Motor neuron (in vitro differentiated cells): ENCODE measurements around the gene CCR5AS.
"Not testable (repeated sequence)": the region's sequence is repeated elsewhere in the genome, so short reads cannot be mapped to it uniquely, and the experiment has no call there.

Experiments used
- ATAC-seq, 8 experiments: fragments of 200-7000 bp; cut with Tn5 transposase; replicated peaks in 6 of 8; 2 replicates each; pipeline ENCODE4 v1.8.0; 2021; ENCODE audit warnings: mild to moderate bottlenecking in 8 of 8, moderate library complexity in 8 of 8
- H3K27ac ChIP-seq, 2 donors: fragments of 250-450 bp; sonication (Bioruptor Pico); 2 replicates each; pipeline ENCODE4 v1.9.0; 2021; ENCODE audit warnings: antibody characterized with exemption in 2 of 2, mild to moderate bottlenecking in 2 of 2, moderate library complexity in 1 of 2
- H3K4me1 ChIP-seq, 2 donors: fragments of 250-450 bp; sonication (Bioruptor Pico); replicated peaks in 1 of 2; 2 replicates each; pipeline ENCODE4 v1.6.1; 2021; ENCODE audit warnings: antibody characterized with exemption in 2 of 2, mild to moderate bottlenecking in 2 of 2, moderate library complexity in 1 of 2
- H3K4me3 ChIP-seq, 5 donors: fragments of 250-450 bp; sonication (Bioruptor Pico); 2 replicates each; pipeline ENCODE4 v1.9.0; 2021; ENCODE audit warnings: antibody characterized with exemption in 5 of 5, mild to moderate bottlenecking in 5 of 5, moderate library complexity in 4 of 5
- WGBS, 10 experiments: fragments of 450-650 bp; shearing (Covaris generic); methylation state at CpG; one replicate each; pipeline ENCODE4 v1.0.0; 2022; 5-methylcytosine and 5-hydroxymethylcytosine counted together
- in situ Hi-C, 9 experiments: fragments of 400-800 bp; cut with MboI; loops; one replicate each; pipeline ENCODE4 v1.15.0; 2021; ENCODE audit warnings: low sequenced_read_pairs in 9 of 9, low pct_unique_long_range_greater_than_20kb in 2 of 9; ENCODE audit not compliant: unreplicated experiment in 9 of 9

The CCR5AS gene

DNA sequence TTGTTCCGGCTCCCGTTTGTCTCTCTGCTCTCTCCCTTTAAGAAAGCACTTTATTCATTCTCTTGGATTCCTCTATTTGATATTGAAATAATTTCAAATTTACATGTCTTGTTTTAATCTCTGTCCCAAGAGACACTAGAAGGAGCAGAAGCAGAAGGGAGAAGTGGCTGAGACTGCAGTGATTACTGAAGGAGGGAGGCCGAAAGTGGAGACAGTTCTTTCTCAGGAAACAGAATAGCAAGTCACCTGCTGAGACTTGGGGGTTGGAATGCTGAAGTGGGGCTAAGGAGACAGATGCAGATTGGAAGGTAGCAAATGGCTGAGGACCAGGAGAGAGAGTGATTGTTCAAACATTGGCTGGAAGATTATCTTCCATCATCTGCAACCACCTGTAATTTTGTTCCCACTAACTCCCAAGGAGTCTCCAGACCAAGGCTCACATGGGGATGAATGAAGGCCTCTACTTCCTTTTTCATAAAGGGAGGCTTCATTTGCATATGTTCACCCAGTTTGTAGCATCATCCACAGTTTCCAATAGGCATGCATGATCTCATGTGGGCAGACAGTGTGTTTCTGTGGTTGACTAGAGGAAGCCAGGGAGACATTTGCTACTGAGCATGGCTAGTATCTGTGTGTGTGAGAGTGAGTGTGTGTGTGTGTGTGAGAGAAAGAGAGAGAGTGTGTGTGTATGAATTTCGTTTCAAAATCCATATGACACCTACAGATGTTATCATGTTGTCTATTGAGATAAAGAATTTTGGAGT lies 33.8 kb upstream of the CCR5AS start:
- in situ Hi-C loops = no loop called here
- WGBS, 10 experiments = 0 to 100% (median 60%) methylated on average over 1 to 4 of the region's 4 CpGs; no CpG with 5 or more reads in 1 of the 10 experiments

GRCh38 chr3:46438831-46439230 lies 32.0 kb upstream of the CCR5AS start:
- in situ Hi-C loops = no loop called here
- no peak for ATAC-seq
- WGBS, 10 experiments = 52 to 86% (median 71%) methylated on average over 1 to 3 of the region's 3 CpGs; no CpG with 5 or more reads in 6 of the 10 experiments
- H3K27ac ChIP-seq = no peak overlapping the region
- H3K4me1 ChIP-seq = no peaks in the 10 kb centered on the region
- H3K4me3 ChIP-seq = no peak overlapping the region

More for the DNA sequence above, 33.8 kb upstream of the CCR5AS start:
- Histone ChIP-seq H3K4me1 (no peaks in the 10 kb centered on the region), H3K4me3 (no peak overlapping the region), H3K27ac (no peak overlapping the region)
- ATAC-seq = peak in 2 of 8 experiments; percentile 29 to 34

GRCh38 chr3:46435081-46435726 lies 28.3 kb upstream of the CCR5AS start:
- no peak overlapping the region for H3K4me3 ChIP-seq
- in situ Hi-C loops = no loop called here
- ATAC-seq = no peak
- H3K4me1 ChIP-seq = no peaks in the 10 kb centered on the region
- 14 to 85% (median 58%) methylated on average over 2 to 3 of the region's 3 CpGs; no CpG with 5 or more reads in 2 of the 10 experiments for WGBS, 10 experiments
- H3K27ac ChIP-seq = no peak overlapping the region

- in situ Hi-C loops = no loop called here
- Histone ChIP-seq H3K4me1 (no peaks in the 10 kb centered on the region), H3K27ac (no peak overlapping the region), H3K4me3 (no peak overlapping the region)
- no peak for ATAC-seq
- 14 to 100% (median 38%) methylated on average over 1 of the region's 1 CpG; no CpG with 5 or more reads in 4 of the 10 experiments for WGBS, 10 experiments
Measured at GRCh38 chr3:46433841-46434240, 27.0 kb upstream of the CCR5AS start.

DNA sequence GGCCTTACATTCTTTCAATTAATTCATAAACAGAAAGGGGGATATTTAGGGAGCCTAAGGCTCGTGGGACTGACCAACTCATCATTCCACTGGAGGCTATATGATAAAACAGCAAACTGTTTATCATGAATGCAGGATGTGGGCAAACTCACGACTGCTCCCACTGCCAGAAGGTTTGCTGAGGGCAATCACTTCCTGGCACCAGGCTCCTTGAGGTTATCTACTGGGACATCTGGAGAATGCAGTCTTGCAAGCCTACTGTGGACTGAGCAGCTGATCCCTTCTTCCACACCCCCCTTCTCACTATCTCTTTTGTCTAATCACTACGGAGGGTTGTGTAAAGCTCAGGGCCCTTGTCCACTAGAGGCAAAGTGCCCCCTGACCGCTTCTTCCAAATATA lies 26.3 kb upstream of the CCR5AS start:
- H3K27ac ChIP-seq, ATAC-seq, in situ Hi-C loops, H3K4me1 ChIP-seq, H3K4me3 ChIP-seq: not testable (repeated sequence)
- 20 to 100% (median 56%) methylated on average over 1 to 3 of the region's 4 CpGs; no CpG with 5 or more reads in 2 of the 10 experiments for WGBS, 10 experiments

- H3K27ac ChIP-seq, in situ Hi-C loops, H3K4me3 ChIP-seq, H3K4me1 ChIP-seq, ATAC-seq: not testable (repeated sequence)
- 64 to 96% (median 80%) methylated on average over 1 to 5 of the region's 5 CpGs; no CpG with 5 or more reads in 3 of the 10 experiments for WGBS, 10 experiments
Measured at GRCh38 chr3:46431905-46432304, 25.0 kb upstream of the CCR5AS start.

GRCh38 chr3:46430879-46431278 lies 24.0 kb upstream of the CCR5AS start:
- in situ Hi-C loops, H3K27ac ChIP-seq, H3K4me3 ChIP-seq, ATAC-seq, H3K4me1 ChIP-seq: not testable (repeated sequence)
- 14 to 91% (median 40%) methylated on average over 1 of the region's 1 CpG; no CpG with 5 or more reads in 5 of the 10 experiments for WGBS, 10 experiments

DNA sequence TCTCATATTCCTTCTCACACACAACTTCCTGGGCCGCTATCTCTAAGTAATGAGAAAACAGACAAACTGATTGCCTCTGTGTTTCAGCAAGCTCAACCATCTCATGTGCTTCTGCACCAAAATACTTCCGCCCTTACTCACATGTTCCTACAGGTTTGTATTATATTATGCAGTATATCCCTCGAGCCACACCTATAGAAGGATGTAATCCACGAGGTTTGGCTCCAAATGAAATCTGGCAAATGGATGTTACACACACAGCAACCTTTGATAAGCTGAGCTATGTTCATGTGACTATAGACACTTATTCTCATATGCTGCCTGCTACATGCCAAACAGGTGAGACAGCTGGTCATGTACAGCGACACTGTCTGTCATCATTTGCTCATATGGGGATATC lies 22.8 kb upstream of the CCR5AS start:
- ATAC-seq = peak in 1 of 8 experiments; percentile 39
- Histone ChIP-seq H3K4me1 (no peaks in the 10 kb centered on the region), H3K27ac (no peak overlapping the region), H3K4me3 (no peak overlapping the region)
- 40 to 100% (median 83%) methylated on average over 1 to 4 of the region's 5 CpGs for WGBS, 10 experiments
- in situ Hi-C loops = no loop called here

- 33 to 100% (median 82%) methylated on average over 2 to 5 of the region's 5 CpGs for WGBS, 10 experiments
- Histone ChIP-seq H3K27ac (no peak overlapping the region), H3K4me3 (no peak overlapping the region), H3K4me1 (no peaks in the 10 kb centered on the region)
- in situ Hi-C loops = no loop called here
- no peak for ATAC-seq
Measured at GRCh38 chr3:46429250-46429649, 22.4 kb upstream of the CCR5AS start.

GRCh38 chr3:46427916-46428833 lies 21.3 kb upstream of the CCR5AS start:
- peak in 1 of 8 experiments; percentile 51 for ATAC-seq
- in situ Hi-C loops = no loop called here
- no peaks in the 10 kb centered on the region for H3K4me1 ChIP-seq
- WGBS, 10 experiments = 53 to 100% (median 86%) methylated on average over 1 to 8 of the region's 10 CpGs
- no peak overlapping the region for H3K4me3 ChIP-seq
- no peak overlapping the region for H3K27ac ChIP-seq

- ATAC-seq, H3K4me1 ChIP-seq, in situ Hi-C loops, H3K27ac ChIP-seq, H3K4me3 ChIP-seq: not testable (repeated sequence)
- WGBS, 10 experiments = 0 to 87% (median 50%) methylated on average over 2 to 6 of the region's 8 CpGs; no CpG with 5 or more reads in 1 of the 10 experiments
Measured at GRCh38 chr3:46427404-46427803, 20.5 kb upstream of the CCR5AS start.

- ATAC-seq, H3K27ac ChIP-seq, H3K4me3 ChIP-seq, in situ Hi-C loops, H3K4me1 ChIP-seq: not testable (repeated sequence)
- WGBS, 10 experiments = 29 to 100% (median 74%) methylated on average over 1 to 3 of the region's 4 CpGs
Measured at GRCh38 chr3:46426476-46426875, 19.6 kb upstream of the CCR5AS start.

- 8 to 100% (median 71%) methylated on average over 1 to 5 of the region's 5 CpGs; no CpG with 5 or more reads in 2 of the 10 experiments for WGBS, 10 experiments
- no peak overlapping the region for H3K4me3 ChIP-seq
- H3K27ac ChIP-seq = no peak overlapping the region
- no peaks in the 10 kb centered on the region for H3K4me1 ChIP-seq
- in situ Hi-C loops = no loop called here
- peak in 1 of 8 experiments; percentile 20 for ATAC-seq
Measured at GRCh38 chr3:46423588-46423987, 16.7 kb upstream of the CCR5AS start.
